K562 (cell line): ENCODE measurements around the gene OMA1. TPM values are rescaled to one million over a fixed set of nuclear protein-coding genes. Genes with fewer than 3 reads are reported as not detected.

ENCODE experiments used
- ATAC-seq: fragments of 200-7000 bp; cut with Tn5 transposase; 3 replicates; pipeline ENCODE4 v1.9.1; 2020; ENCODE audit warnings: moderate library complexity
- BruUV-seq: library from RNA; stranded (reverse); fragments of 400-500 nt; replicated peaks from 2 replicates; lab custom pipeline; 2021; lab: Mats Ljungman, UMichigan
- CTCF ChIA-PET: fragments of 300-600 bp; formaldehyde crosslinking; extraction: SDS; loops from one replicate; lab custom pipeline; 2021; ENCODE audit warnings: low intra/inter-chr PET ratio; lab: Yijun Ruan, JAX
- POLR2A ChIA-PET: fragments of 300-600, 350-650 bp; sonication (Branson Sonifier 250); formaldehyde crosslinking; extraction: SDS; loops from one replicate; lab custom pipeline; 2021; ENCODE audit warnings: antibody characterized with exemption, inconsistent platforms; lab: Yijun Ruan, JAX
- DNase-seq, 4 experiments: peaks; one replicate each; pipeline versions ENCODE4 v3.0.0 to v3.0.0-alpha.2; 2011 to 2018; ENCODE audit warnings: low spot score in 3 of 4, mixed read lengths in 3 of 4; ENCODE audit errors: extremely low read depth in 1 of 4
- FAIRE-seq: peaks from 2 replicates; lab custom pipeline; 2011; peaks lifted over from hg19 to GRCh38; lab: Jason Lieb, UNC
- H2AFZ ChIP-seq: 2 replicates; pipeline ENCODE4 v1.6.0; 2011; ENCODE audit warnings: low read depth, low read length, control low read depth, inconsistent platforms
- H3K27ac ChIP-seq: fragments of 200-600 bp; 3 replicates; pipeline ENCODE4 v1.8.0; 2011; ENCODE audit warnings: low read depth, mild to moderate bottlenecking, control low read depth, inconsistent platforms, low read length, moderate library complexity, mixed read lengths; ENCODE audit errors: extremely low read depth
- H3K27me3 ChIP-seq, 2 experiments: fragments of 300-600 bp in 1 of 2; 2 replicates in 1 of 2; 3 replicates in 1 of 2; pipeline versions ENCODE4 v1.6.0 to v1.8.0; 2011; ENCODE audit warnings: inconsistent platforms in 2 of 2, low read length in 2 of 2, mild to moderate bottlenecking in 1 of 2, mixed read lengths in 1 of 2, moderate library complexity in 1 of 2; ENCODE audit not compliant: control insufficient read depth in 2 of 2, insufficient read depth in 2 of 2
- H3K36me3 ChIP-seq: fragments of 300-600 bp; 3 replicates; pipeline ENCODE4 v1.8.0; 2011; ENCODE audit warnings: mild to moderate bottlenecking, low read length, inconsistent platforms; ENCODE audit not compliant: control insufficient read depth, insufficient read depth
- H3K4me1 ChIP-seq, 2 experiments: fragments of 200-600 bp in 1 of 2; replicated peaks in 1 of 2; 2 replicates in 1 of 2; 3 replicates in 1 of 2; pipeline versions ENCODE4 v1.5.1 to v1.8.0; 2011; ENCODE audit warnings: inconsistent platforms in 2 of 2, low read length in 2 of 2, mild to moderate bottlenecking in 1 of 2, mixed read lengths in 1 of 2, moderate library complexity in 1 of 2; ENCODE audit not compliant: control insufficient read depth in 2 of 2, insufficient read depth in 2 of 2
- H3K4me2 ChIP-seq: 2 replicates; pipeline ENCODE4 v1.6.1; 2011; ENCODE audit warnings: low read length, control low read depth, inconsistent platforms, mixed read lengths; ENCODE audit not compliant: insufficient read depth
- H3K4me3 ChIP-seq: fragments of 200-600 bp; sonication (generic), shearing (Covaris generic); 2 replicates; pipeline ENCODE4 v1.5.1; 2016; ENCODE audit warnings: control low read depth, inconsistent platforms
- H3K79me2 ChIP-seq: fragments of 200-600 bp; 3 replicates; pipeline ENCODE4 v1.8.0; 2011; ENCODE audit warnings: low read length, inconsistent platforms; ENCODE audit not compliant: control insufficient read depth, insufficient read depth
- H3K9ac ChIP-seq, 2 experiments: 2 replicates each; pipeline versions ENCODE4 v1.6.0 to v1.6.1; 2011; ENCODE audit warnings: low read depth in 2 of 2, low read length in 2 of 2, control low read depth in 1 of 2, inconsistent platforms in 1 of 2, mild to moderate bottlenecking in 1 of 2, mixed read lengths in 1 of 2; ENCODE audit not compliant: insufficient read depth in 1 of 2
- H3K9me1 ChIP-seq: one replicate; pipeline ENCODE4 v1.6.0; 2011; ENCODE audit warnings: inconsistent platforms, mild to moderate bottlenecking, low read length, moderate library complexity; ENCODE audit not compliant: control insufficient read depth, insufficient read depth
- H3K9me3 ChIP-seq: replicated peaks from 2 replicates; pipeline ENCODE4 v1.5.1; 2011; ENCODE audit warnings: low read depth, low read length, inconsistent platforms; ENCODE audit not compliant: control insufficient read depth, insufficient read depth
- H4K20me1 ChIP-seq: replicated peaks from 2 replicates; pipeline ENCODE4 v1.6.1; 2011; ENCODE audit warnings: low read length, inconsistent platforms, mixed read lengths; ENCODE audit not compliant: control insufficient read depth, insufficient read depth
- ADNP ChIP-seq: fragments of 200-800 bp; sonication (Bioruptor generic); IDR thresholded peaks from 2 replicates; pipeline ENCODE4 v1.6.1; 2016; ENCODE audit warnings: missing genetic modification characterization, missing compliant biosample characterization
- ARID1B ChIP-seq: fragments of 450-650 bp; IDR thresholded peaks from 2 replicates; pipeline ENCODE4 v1.6.1; 2016; ENCODE audit warnings: antibody characterized with exemption, mild to moderate bottlenecking, inconsistent platforms
- C11orf30 ChIP-seq: fragments of 450-650 bp; IDR thresholded peaks from 2 replicates; pipeline ENCODE4 v1.6.1; 2016; ENCODE audit warnings: low read depth, mild to moderate bottlenecking
- CBFA2T2 ChIP-seq: fragments of 450-650 bp; conservative IDR thresholded peaks from 2 replicates; pipeline ENCODE4 v1.6.1; 2017; ENCODE audit warnings: mild to moderate bottlenecking
- CBX3 ChIP-seq, 2 experiments: IDR thresholded peaks; 1 replicate in 1 of 2; 2 replicates in 1 of 2; pipeline ENCODE4 v1.6.1; 2012; ENCODE audit warnings: inconsistent platforms in 2 of 2, low read length in 2 of 2, borderline replicate concordance in 1 of 2, control low read depth in 1 of 2
- DIDO1 ChIP-seq: fragments of 450-650 bp; IDR thresholded peaks from 2 replicates; pipeline ENCODE4 v1.6.1; 2016; ENCODE audit warnings: low read depth, missing biosample characterization, missing genetic modification characterization
- DPF2 ChIP-seq: fragments of 450-650 bp; IDR thresholded peaks from 2 replicates; pipeline ENCODE4 v1.6.1; 2016
- E2F6 ChIP-seq, 2 experiments: IDR thresholded peaks; 2 replicates each; pipeline ENCODE4 v1.6.1; 2011; ENCODE audit warnings: borderline replicate concordance in 1 of 2, control low read depth in 1 of 2, low read depth in 1 of 2, low read length in 1 of 2, mild to moderate bottlenecking in 1 of 2, mixed read lengths in 1 of 2, moderate library complexity in 1 of 2; ENCODE audit not compliant: insufficient read depth in 1 of 2, insufficient read length in 1 of 2, poor library complexity in 1 of 2, severe bottlenecking in 1 of 2; ENCODE audit errors: extremely low read depth in 1 of 2
- ESRRA ChIP-seq: fragments of 450-650 bp; IDR thresholded peaks from 2 replicates; pipeline ENCODE4 v1.6.1; 2014; ENCODE audit warnings: low read depth, mild to moderate bottlenecking, moderate library complexity, borderline replicate concordance
- FIP1L1 ChIP-seq: fragments of 200-400 bp; formaldehyde crosslinking; IDR thresholded peaks from 2 replicates; pipeline ENCODE4 v1.6.1; 2018; ENCODE audit warnings: mild to moderate bottlenecking, low read depth, low read length; ENCODE audit not compliant: poor library complexity, severe bottlenecking
- L3MBTL2 ChIP-seq: fragments of 450-650 bp; IDR thresholded peaks from 2 replicates; pipeline ENCODE4 v1.6.1; 2016; ENCODE audit warnings: mild to moderate bottlenecking, moderate library complexity
- MAFF ChIP-seq: IDR thresholded peaks from 2 replicates; pipeline ENCODE4 v1.6.1; 2012; ENCODE audit warnings: low read length, improper control_type of control experiment
- MAFG ChIP-seq: fragments of 450-650 bp; conservative IDR thresholded peaks from 2 replicates; pipeline ENCODE4 v1.6.1; 2016; ENCODE audit warnings: missing genetic modification characterization, missing compliant biosample characterization
- MAFK ChIP-seq: IDR thresholded peaks from 2 replicates; pipeline ENCODE4 v1.6.1; 2011; ENCODE audit warnings: low read length, improper control_type of control experiment
- NCOR1 ChIP-seq: fragments of 450-650 bp; IDR thresholded peaks from 2 replicates; pipeline ENCODE4 v1.6.1; 2016; ENCODE audit warnings: mild to moderate bottlenecking, moderate library complexity
- SOX6 ChIP-seq: fragments of 450-650 bp; IDR thresholded peaks from 2 replicates; pipeline ENCODE4 v1.6.1; 2014; ENCODE audit warnings: mild to moderate bottlenecking
- TAL1 ChIP-seq: fragments of 450-650 bp; IDR thresholded peaks from 2 replicates; pipeline ENCODE4 v1.6.1; 2016; ENCODE audit warnings: mild to moderate bottlenecking
- TCF3 ChIP-seq: sonication (generic); formaldehyde crosslinking; IDR thresholded peaks from 2 replicates; pipeline ENCODE4 v1.4.0; 2020; ENCODE audit warnings: mild to moderate bottlenecking, missing genetic modification reagents
- TEAD4 ChIP-seq, 2 experiments: sonication (generic) in 1 of 2; formaldehyde crosslinking in 1 of 2; IDR thresholded peaks; 2 replicates each; pipeline versions ENCODE4 v1.6.1 to v1.8.0; 2012 to 2022; ENCODE audit warnings: borderline replicate concordance in 1 of 2, inconsistent platforms in 1 of 2, low read length in 1 of 2, mild to moderate bottlenecking in 1 of 2, missing genetic modification reagents in 1 of 2
- ZNF316 ChIP-seq: fragments of 450-650 bp; IDR thresholded peaks from 2 replicates; pipeline ENCODE4 v1.6.1; 2016
- WGBS: fragments of 100-300 bp; shearing (Covaris generic); methylation state at CpG from one replicate; pipeline ENCODE4 v1.1.6; 2016; ENCODE audit warnings: low coverage, mixed read lengths; ENCODE audit not compliant: insufficient coverage; ENCODE audit errors: missing lambda C conversion rate; 5-methylcytosine and 5-hydroxymethylcytosine counted together
- in situ Hi-C: fragments of 300-500 bp; cut with MboI; formaldehyde crosslinking; loops from 4 replicates; pipeline ENCODE4 v1.15.0; 2018; ENCODE audit warnings: inconsistent platforms, mixed read lengths
- intact Hi-C: fragments of 100-400 bp; cut with micrococcal nuclease; formaldehyde crosslinking; loops from 2 replicates; pipeline ENCODE4 v1.14.2; 2022
- polyA plus RNA-seq, 8 experiments: library from polyadenylated mRNA; depleted of rRNA in 4 of 8; stranded (reverse) in 5 of 8; unstranded in 3 of 8; fragments of >200 nt; fragmentation: Nextera tagmentation in 2 of 8; fragmentation: Illumina TruSeq in 1 of 8; extraction: Ambion mirVana in 2 of 8; extraction: Trizol in 1 of 8; gene quantifications; 2 replicates each; pipeline versions ENCODE4 v1.2.1 to v1.2.3, GENCODE V29; 2011 to 2014; ENCODE audit warnings: inconsistent platforms in 1 of 8, missing spikeins in 1 of 8
- total RNA-seq, 7 experiments: library from RNA; depleted of rRNA in 6 of 7; stranded (reverse); fragments of >200 nt in 6 of 7; fragmentation: Illumina TruSeq in 2 of 7; extraction: Trizol in 2 of 7; gene quantifications; 2 replicates each; pipeline versions ENCODE4 v1.2.1 to v1.2.3, GENCODE V29; 2011 to 2021; ENCODE audit warnings: low replicate concordance in 1 of 7

The OMA1 gene
- total and polyA plus RNA-seq, 9 of the 15 experiments (the other 6 are each of a cell fraction or from before 2014, with no cell fraction given) = 16.6 to 51.5 (median 33.5) TPM

DNA sequence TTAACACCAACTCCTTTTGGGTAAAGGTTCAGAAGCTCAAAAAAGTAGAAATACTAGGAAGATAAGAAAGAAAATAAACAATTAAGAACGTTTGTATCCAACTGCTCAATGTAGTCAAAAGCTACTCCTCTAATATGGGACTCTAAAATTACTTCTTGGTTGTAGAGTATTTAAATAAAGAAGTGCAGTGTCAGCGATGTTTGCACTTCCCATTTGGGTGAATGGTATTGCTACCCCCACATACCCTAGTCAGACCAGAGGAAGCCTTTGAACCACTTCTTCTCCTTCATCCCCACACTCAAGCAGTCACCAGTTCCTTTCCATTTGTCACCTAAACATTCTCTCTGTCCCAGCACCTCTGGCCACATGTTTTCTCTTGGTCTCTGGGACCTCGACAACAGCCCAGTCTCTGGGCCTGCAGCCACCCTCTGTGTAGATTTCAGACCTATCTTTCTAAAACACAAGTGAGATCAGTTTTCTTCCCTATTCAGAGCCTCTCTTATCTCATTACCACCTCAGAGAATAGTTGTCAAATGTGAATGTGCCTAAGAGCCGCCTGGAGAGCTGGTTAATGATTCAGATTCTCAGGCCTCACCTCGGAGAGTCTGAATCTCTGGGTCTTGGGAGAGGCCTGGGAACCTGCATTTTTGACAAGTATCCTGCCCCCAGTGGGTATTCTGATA, 109.8 kb downstream of the OMA1 start:
- no peaks in the 10 kb centered on the region for H3K36me3 ChIP-seq
- WGBS = 3% methylated on average over 5 of the region's 5 CpGs
- no TSS peak for BruUV-seq
- no peaks in the 10 kb centered on the region for H4K20me1 ChIP-seq
- no peaks in the 10 kb centered on the region for H3K79me2 ChIP-seq
- no peak overlapping the region; the same call in 1 of the 2 replicates for H3K4me2 ChIP-seq
- H2AFZ ChIP-seq = no peak overlapping the region
- H3K4me3 ChIP-seq = no peak overlapping the region
- peak; percentile 59 for FAIRE-seq
- H3K27ac ChIP-seq = no peak overlapping the region
- H3K9me3 ChIP-seq = no peaks in the 10 kb centered on the region
- in situ Hi-C loops (no loop called here), intact Hi-C loops (no loop called here)
- peaks cover 2 to 19% of the 10 kb centered on the region in 2 experiments; a peak in 2 of 5 replicates for H3K27me3 ChIP-seq
- ChIA-PET CTCF (no interaction called here), POLR2A (interaction anchor here (0.7 kb wide), 1 partner anchor 186 kb away, joined by 3 read pairs; no protein-coding TSS in a partner anchor)
- DNase-seq = peak; percentile 30 to 59 (median 46)
- peak; percentile 64 for ATAC-seq
- H3K9me1 ChIP-seq = no peaks in the 10 kb centered on the region
- no peak overlapping the region for H3K9ac ChIP-seq
- H3K4me1 ChIP-seq = peaks cover 0 to 8% of the 10 kb centered on the region in 2 experiments; a peak in 3 of 5 replicates
- TF ChIP-seq TAL1 (peak; percentile 71), DIDO1 (tag) (no peak), ADNP (tag) (peak; percentile 45; the same call in 1 of the 2 replicates), ZNF316 (peak; percentile 88), MAFF (peak; percentile 72; the same call in 1 of the 2 replicates), CBX3 (IDR thresholded peaks at IDR 0.05; ENCODE audit: borderline replicate concordance in 1 of 2, low read length in 2 of 2) (0 out of 3 replicates have a peak, but pooled peaks of 1 of the 2 experiments have one; percentile 59), MAFK (peak; percentile 79), ESRRA (no peak), FIP1L1 (no peak), TCF3 (CRISPR knock-in tag) (peak; percentile 73), ARID1B (peak; percentile 69), DPF2 (peak; percentile 51; the same call in 1 of the 2 replicates), CBFA2T2 (peak; percentile 59), MAFG (tag) (peak; percentile 80), C11orf30 (peak; percentile 67), E2F6 (IDR thresholded peaks at IDR 0.05; ENCODE audit: borderline replicate concordance in 1 of 2, extremely low read depth in 1 of 2, insufficient read depth in 1 of 2, insufficient read length in 1 of 2, low read depth in 1 of 2, low read length in 1 of 2, poor library complexity in 1 of 2, severe bottlenecking in 1 of 2) (peak in 1 of 2 experiments; percentile 27), L3MBTL2 (peak; percentile 38; the same call in 1 of the 2 replicates), NCOR1 (peak; percentile 50; the same call in 1 of the 2 replicates), SOX6 (0 out of 2 replicates have a peak, but pooled peaks have one; percentile 17), TEAD4 (IDR thresholded peaks at IDR 0.05; ENCODE audit: low read length) (peak; percentile 52), TEAD4 (CRISPR knock-in tag; IDR thresholded peaks at IDR 0.05; ENCODE audit: borderline replicate concordance) (no peak)
